Measurements from ENCODE around the gene GATAD2B. TPM values are rescaled to one million over a fixed set of nuclear protein-coding genes. Genes with fewer than 3 reads are reported as not detected.

The GATAD2B gene
- total and polyA plus RNA-seq, 2 donors (not counting 3 experiments of a cell fraction or from before 2014, with no cell fraction given) = 8.5 to 46.3 TPM

GRCh38 chr1:153848805-153849204, 74.0 kb downstream of the GATAD2B start:
- no peak overlapping the region for H3K9ac ChIP-seq (replicated peaks; ENCODE audit: extremely low read depth, insufficient read depth, low read length)
- H3K36me3 ChIP-seq (ENCODE audit: control insufficient read depth in 2 of 2, extremely low read depth in 1 of 2, insufficient read depth in 2 of 2, low read length in 2 of 2) = peaks cover 0 to 6% of the 10 kb centered on the region in 2 experiments
- no peak for DNase-seq (ENCODE audit: low read depth, low spot score)
- no peaks in the 10 kb centered on the region for H3K27me3 ChIP-seq (ENCODE audit: control insufficient read depth in 2 of 2, insufficient read depth in 2 of 2, low read length in 2 of 2)
- H3K27ac ChIP-seq (ENCODE audit: insufficient read depth, low read depth, low read length) = no peak overlapping the region
- ChIA-PET POLR2A (no interaction called here), CTCF (no interaction called here)
- H3K4me3 ChIP-seq (replicated peaks in 1 of 3; ENCODE audit: insufficient read depth in 1 of 3, low read depth in 1 of 3, low read length in 3 of 3) = no peak overlapping the region
- H2AFZ ChIP-seq (ENCODE audit: low read depth, low read length) = no peak overlapping the region
- no TSS peak for BruUV-seq (replicated peaks)
- peaks cover 9% of the 10 kb centered on the region for H3K79me2 ChIP-seq (ENCODE audit: control insufficient read depth, insufficient read depth, low read length)
- no peaks in the 10 kb centered on the region for H3K9me3 ChIP-seq (replicated peaks; ENCODE audit: control insufficient read depth, insufficient read depth, low read length)
- TF ChIP-seq FOS (IDR thresholded peaks at IDR 0.05; ENCODE audit: borderline replicate concordance, insufficient read depth, low read length) (no peak), JUN (IDR thresholded peaks at IDR 0.05; ENCODE audit: borderline replicate concordance, insufficient read depth, insufficient read length, low read depth) (no peak), POLR2A (IDR thresholded peaks at IDR 0.05; ENCODE audit: low read depth, low read length) (no peak), CTCF (IDR thresholded peaks at IDR 0.05; ENCODE audit: extremely low read depth in 1 of 2, insufficient read depth in 1 of 2, low read depth in 1 of 2, low read length in 2 of 2) (no peak), GATA2 (IDR thresholded peaks at IDR 0.05; ENCODE audit: insufficient read depth, insufficient read length, low read depth, low read length) (no peak), MAX (IDR thresholded peaks at IDR 0.05; ENCODE audit: insufficient read depth, insufficient read length) (no peak), EZH2 (IDR thresholded peaks at IDR 0.05; ENCODE audit: borderline replicate concordance, low read depth, low read length, severe bottlenecking) (no peak), MYC (IDR thresholded peaks at IDR 0.05; ENCODE audit: low read depth, low read length) (no peak), POLR2AphosphoS5 (IDR thresholded peaks at IDR 0.05; ENCODE audit: insufficient read depth, low read depth, low read length) (no peak)
- FAIRE-seq = no peak
- intact Hi-C loops (cut with micrococcal nuclease) (no loop called here), dilution Hi-C loops (cut with MboI; ENCODE audit: extremely low pct_ligation_motif_present, low sequenced_read_pairs) (no loop called here)
- no peaks in the 10 kb centered on the region for H4K20me1 ChIP-seq (replicated peaks; ENCODE audit: control insufficient read depth, extremely low read depth, insufficient read depth, low read length)
- no peaks in the 10 kb centered on the region for H3K4me1 ChIP-seq (ENCODE audit: control insufficient read depth, extremely low read depth, insufficient read depth, low read length)
- no peak overlapping the region for H3K4me2 ChIP-seq (ENCODE audit: insufficient read depth, low read length)
- H3K9me1 ChIP-seq (replicated peaks; ENCODE audit: control insufficient read depth, extremely low read depth, insufficient read depth, low read length) = no peaks in the 10 kb centered on the region

Measured in endothelial cell of umbilical vein (primary cell).